ENCODE results near the gene ADAM11.

ADAM11 gene

GRCh38 chr17:44757918-44758413 lies 822 bp upstream of the ADAM11 start:
- FAIRE-seq = no peak

DNA sequence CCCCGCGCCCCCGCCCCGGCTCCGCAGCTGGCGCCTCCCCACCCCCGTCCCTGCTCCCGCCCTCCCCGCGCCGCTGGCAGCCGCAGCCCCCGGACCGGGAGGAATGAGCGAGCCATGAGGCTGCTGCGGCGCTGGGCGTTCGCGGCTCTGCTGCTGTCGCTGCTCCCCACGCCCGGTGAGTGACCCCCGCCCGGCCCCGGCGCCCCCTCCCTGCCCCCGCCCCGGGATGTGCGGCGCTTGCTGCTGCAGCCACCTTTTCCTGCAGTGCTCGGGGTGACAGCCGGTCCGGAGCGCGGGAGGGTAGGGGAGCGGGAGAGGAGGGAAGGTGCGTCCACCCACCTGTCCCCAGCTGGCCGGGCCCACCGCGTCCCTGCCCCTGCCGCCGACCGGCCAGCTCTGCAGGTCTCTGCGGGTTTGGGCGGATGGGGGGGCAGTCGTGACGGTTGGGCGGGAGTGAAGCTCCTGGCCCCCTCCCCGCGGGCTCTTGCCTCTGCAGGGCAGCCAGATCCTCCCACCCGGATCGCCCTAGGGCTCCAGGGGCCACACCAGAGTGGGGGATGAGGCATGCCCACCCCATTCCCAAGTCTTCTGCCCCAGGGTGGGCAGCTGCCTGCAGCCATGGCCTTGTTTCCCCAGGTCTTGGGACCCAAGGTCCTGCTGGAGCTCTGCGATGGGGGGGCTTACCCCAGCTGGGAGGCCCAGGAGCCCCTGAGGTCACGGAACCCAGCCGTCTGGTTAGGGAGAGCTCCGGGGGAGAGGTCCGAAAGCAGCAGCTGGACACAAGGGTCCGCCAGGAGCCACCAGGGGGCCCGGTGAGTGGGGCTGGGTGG lies 513 bp downstream of the ADAM11 start:
- no peak for FAIRE-seq

DNA sequence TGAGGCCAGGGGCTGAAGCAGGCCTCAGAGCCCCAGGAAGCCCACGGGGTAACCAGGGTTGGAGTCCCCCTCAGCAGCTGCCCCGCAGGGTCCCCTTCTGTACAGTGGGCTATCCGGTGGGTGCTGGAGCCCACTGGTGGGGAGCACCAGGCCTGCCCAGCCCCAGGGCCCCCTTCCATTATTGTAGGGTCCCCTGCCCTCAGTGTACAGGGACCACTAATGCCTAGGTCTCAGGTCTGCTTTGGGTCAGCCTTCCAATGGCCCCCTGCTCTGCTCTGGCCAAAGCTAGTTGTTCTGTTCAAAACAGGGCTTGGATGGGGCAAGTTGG lies 1.1 kb downstream of the ADAM11 start:
- no peak for FAIRE-seq

GRCh38 chr17:44760474-44761308 lies 1.9 kb downstream of the ADAM11 start:
- FAIRE-seq = no peak

- FAIRE-seq = no peak
Measured at GRCh38 chr17:44761932-44762810, 3.4 kb downstream of the ADAM11 start.

- no peak for FAIRE-seq
Measured at GRCh38 chr17:44763170-44763569, 4.4 kb downstream of the ADAM11 start.

DNA sequence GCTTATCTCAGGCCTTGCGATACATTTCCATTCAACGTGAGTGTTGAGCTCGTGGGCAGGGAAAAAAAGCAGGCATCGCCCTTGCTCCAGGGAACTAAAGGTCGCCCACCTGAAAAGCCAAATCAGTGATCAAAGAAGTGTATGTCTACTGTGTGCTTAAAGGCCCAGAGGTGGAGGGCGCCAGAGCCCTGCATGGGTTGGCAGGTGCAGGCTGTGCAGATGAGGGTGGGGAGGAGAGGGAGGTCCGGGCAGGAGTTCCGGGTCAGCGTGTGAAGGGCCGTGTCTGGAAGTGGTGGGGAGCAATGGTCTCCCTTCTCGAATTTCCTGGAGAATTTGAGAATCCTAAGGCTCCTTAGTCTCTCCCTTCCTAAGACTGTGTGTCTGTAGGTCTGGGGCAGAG lies 7.2 kb downstream of the ADAM11 start:
- no peak for FAIRE-seq

DNA sequence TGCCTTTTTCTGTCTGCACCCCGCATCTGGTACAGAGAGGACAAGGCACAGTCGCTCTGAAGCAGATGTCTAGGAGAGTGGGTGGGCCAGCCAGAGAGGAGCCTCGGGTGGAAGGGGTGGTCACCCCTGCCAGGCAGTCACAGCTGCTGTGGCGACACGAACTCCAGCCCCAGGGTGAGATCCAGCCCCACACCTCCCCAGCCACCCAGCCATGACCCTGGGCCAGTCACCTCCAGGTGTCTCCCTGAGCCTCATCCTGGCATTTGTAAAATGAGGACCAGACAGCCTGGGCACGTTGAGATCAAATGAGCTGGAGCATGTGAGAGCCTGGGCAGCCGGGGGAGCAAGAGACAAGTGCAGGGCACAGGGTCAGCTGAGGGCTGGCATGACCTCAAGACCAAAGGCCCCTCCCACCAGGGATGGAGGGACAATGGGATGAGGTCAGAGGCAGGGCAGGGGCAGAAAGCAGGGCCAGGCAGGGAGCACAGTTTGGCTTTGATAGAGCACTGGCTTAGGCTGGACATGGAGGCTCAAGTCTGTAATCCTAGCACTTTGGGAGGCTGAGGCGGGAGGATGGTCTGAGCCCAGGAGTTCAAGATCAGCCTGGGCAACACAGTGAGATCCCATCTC lies 7.7 kb downstream of the ADAM11 start:
- FAIRE-seq = no peak

DNA sequence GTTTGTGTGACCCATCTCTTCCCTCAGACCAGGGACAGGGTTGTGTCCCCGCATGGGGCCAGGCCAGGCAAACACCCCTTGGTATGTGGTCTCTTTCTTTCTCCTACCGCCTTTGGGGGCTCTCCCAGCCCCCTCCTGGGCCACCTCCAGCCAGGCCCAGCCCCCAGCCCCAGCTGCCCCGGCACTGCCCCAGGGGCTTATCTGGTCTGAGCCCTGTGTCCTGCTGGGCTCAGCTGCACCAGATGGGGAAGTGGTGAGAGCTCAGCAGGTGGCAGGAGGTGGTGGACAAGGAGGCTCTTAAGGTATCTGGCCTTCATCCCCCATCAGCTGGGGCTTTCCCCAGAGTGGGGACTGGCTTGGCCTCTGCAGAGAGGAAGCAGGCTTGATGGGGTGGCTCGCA lies 8.7 kb downstream of the ADAM11 start:
- no peak for FAIRE-seq

- no peak for FAIRE-seq
Measured at GRCh38 chr17:44768505-44769142, 9.8 kb downstream of the ADAM11 start.

DNA sequence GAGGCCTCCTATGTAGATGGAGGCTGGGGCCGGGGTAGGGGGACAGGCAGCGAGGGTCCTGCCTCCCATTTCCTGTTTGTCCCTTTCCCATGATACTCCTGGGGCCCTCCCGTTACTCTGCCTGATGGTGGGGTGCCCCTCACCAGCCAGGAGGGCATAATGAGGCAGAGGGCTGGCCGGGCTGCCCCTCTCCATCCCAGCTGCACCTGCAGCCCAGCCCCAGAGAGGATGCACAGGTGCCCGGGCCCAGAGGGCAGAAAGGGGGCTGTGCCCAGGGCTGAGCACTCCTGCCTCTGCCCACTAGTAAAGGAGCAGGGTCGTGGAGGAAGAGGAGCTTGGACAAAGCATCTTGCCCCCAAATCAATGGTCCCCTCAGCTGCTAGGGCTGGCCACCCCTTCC lies 10.4 kb downstream of the ADAM11 start:
- FAIRE-seq = no peak

- no peak for FAIRE-seq
Measured at GRCh38 chr17:44769647-44770084, 10.9 kb downstream of the ADAM11 start.

DNA sequence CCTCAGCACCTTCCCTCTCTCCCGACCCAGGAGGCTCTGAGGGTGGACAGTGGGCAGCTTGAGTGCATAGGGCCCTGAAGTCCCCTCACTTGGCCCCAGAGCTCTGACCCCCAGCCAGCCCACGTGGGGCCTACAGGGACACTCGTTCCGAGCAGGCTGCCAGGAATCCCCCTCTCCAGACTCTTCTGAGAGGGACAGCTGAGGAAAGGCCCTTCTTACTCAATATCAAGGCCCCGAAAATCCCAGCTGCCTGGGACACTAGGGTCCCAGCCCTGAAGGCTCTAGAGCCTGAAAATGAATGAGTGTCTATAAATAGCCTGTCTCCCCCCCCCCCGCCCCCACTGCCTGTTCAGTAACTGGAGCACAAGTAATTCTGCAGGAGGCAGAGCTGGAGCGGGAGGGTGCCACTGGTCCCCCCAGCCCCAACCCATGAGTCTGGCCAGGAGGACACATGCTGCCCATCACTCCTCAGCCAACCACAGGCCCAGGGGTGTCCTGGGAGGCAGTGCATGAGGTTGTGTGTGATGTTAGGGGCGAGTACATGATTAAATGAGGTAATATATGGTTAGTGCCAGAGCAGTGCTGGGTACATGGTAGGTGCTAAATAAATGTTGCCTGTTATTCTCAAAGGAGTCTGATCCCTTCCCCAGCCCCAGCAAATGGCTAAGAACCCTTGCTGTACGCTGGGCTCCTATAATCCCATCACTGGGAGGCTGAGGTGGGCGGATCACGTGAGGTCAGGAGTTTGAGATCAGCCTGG lies 11.6 kb downstream of the ADAM11 start:
- FAIRE-seq = no peak

DNA sequence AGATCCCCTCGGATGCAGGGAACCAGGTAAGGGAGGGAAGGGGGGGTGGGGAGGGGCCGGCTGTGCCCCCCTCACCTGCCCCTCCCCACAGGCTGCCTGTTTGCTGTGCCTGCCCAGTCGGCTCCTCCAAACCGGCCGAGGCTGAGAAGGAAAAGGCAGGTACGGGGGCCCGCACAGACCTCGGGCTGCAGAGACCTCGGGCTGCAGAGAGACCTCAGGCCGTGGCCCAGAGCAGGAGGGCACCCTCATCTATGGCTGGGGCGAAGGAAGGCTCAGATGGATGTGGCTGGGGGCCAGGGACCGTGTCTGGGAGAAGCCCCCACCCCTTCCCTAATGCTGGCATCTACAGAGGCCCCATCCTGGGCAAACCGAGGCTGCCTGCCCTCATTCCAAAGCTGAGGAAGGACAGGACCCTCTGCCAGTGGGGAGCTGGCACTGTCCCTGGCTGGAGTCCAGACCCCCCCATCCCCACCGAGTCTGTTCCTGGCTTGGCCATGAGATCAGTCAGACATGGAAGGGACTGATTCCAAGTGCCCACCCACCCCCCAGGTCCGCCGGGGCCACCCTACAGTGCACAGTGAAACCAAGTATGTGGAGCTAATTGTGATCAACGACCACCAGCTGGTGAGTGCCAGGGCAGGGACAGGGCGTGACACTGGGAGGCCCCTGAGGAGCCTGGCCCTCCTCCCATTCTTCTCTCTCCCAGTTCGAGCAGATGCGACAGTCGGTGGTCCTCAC lies 13.7 kb downstream of the ADAM11 start:
- FAIRE-seq = no peak

GRCh38 chr17:44773140-44773539 lies 14.4 kb downstream of the ADAM11 start:
- no peak for FAIRE-seq

DNA sequence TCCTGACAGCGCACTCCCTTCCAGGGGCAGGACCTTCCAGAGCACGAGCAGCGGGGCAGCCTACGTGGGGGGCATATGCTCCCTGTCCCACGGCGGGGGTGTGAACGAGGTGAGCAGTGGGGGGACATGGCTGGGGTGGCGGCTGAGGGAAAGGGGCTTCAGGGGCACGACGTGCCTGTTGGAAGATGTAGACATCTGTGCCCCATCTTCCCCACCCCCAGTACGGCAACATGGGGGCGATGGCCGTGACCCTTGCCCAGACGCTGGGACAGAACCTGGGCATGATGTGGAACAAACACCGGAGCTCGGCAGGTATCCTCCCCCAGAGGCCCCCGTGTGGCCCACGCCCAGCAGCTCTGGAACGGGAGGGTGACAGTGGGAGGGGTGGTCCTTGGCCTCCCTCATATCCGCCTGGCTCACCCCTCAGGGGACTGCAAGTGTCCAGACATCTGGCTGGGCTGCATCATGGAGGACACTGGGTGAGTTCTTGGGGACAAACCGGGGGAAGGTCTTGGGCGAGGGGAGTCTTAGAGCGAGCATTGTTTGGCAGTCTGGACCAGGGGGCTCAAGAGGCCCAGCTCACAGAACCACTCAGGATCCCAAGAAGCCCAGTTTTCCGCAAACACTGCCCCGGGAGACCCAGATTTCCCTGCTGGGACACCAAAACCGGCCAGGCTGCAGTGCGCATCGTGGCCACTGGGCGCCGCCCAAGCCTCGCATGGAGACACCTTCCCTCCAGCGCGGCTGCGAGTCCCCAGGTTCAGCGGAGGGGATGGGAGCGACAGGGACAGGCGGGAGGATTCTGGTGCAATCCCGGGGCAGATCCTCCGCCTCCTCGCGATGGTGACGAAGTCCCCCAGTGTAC lies 15.7 kb downstream of the ADAM11 start:
- FAIRE-seq = no peak

DNA sequence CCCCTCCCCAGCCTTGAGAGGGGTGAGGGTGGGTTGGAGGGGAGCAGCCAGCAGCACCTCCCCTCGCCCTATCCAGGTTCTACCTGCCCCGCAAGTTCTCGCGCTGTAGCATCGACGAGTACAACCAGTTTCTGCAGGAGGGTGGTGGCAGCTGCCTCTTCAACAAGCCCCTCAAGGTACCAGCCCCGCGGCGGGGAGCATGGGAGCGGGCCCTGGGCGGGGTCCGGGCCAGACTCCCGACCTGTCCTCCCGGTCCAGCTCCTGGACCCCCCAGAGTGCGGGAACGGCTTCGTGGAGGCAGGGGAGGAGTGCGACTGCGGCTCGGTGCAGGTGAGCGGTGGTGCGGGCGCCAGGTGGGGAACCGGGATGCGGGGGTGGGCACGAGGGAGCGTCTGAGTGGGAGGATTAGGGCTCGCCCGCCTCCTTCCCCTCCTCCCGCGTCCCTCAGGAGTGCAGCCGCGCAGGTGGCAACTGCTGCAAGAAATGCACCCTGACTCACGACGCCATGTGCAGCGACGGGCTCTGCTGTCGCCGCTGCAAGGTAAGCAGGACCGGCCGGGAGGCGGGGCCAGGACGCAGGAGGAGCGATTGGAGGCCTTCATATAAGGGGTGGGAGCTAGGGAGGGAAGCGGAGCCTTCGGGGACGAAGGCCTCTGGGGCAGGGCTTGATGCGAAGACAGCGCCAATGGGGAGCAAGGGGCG lies 16.5 kb downstream of the ADAM11 start:
- FAIRE-seq = no peak

- FAIRE-seq = no peak
Measured at GRCh38 chr17:44775838-44776621, 17.2 kb downstream of the ADAM11 start.

Data from colon (tissue), 2 donors.